SK-N-SH (cell line): ENCODE results near the gene UCK2. TPM values are rescaled to one million over a fixed set of nuclear protein-coding genes. Genes with fewer than 3 reads are reported as not detected.

Experiments
- CTCF ChIA-PET: fragments of 300-600, 350-600 bp; formaldehyde crosslinking; extraction: SDS; loops from one replicate; lab custom pipeline; 2021; lab: Yijun Ruan, JAX
- POLR2A ChIA-PET: fragments of 350-600 bp; sonication (Branson Sonifier 250); formaldehyde crosslinking; extraction: SDS; loops from one replicate; lab custom pipeline; 2020; ENCODE audit warnings: antibody characterized with exemption, inconsistent platforms; lab: Yijun Ruan, JAX
- DNase-seq: peaks from one replicate; pipeline ENCODE4 v3.0.0; 2012
- H2AFZ ChIP-seq: fragments of 200-600 bp; sonication (generic); 2 replicates; pipeline ENCODE4 v1.8.1; 2016; ENCODE audit warnings: antibody characterized with exemption, mild to moderate bottlenecking, low read depth
- H3F3A ChIP-seq: fragments of 200-600 bp; sonication (generic); replicated peaks from 2 replicates; pipeline ENCODE3; 2016; ENCODE audit warnings: antibody characterized with exemption, mild to moderate bottlenecking; ENCODE audit not compliant: insufficient read depth
- H3K27ac ChIP-seq, 2 experiments: fragments of 200-500 bp in 1 of 2; fragments of 200-600 bp in 1 of 2; sonication (Bioruptor generic) in 1 of 2; sonication (generic), shearing (Covaris generic) in 1 of 2; 2 replicates each; pipeline versions ENCODE4 v1.5.1 to v1.6.1; 2014 to 2016; ENCODE audit warnings: low read depth in 2 of 2, inconsistent platforms in 1 of 2, low read length in 1 of 2, mild to moderate bottlenecking in 1 of 2, mixed read lengths in 1 of 2
- H3K27me3 ChIP-seq: fragments of 200-600 bp; sonication (generic), shearing (Covaris generic); 2 replicates; pipeline ENCODE4 v1.6.1; 2016; ENCODE audit warnings: mixed run types; ENCODE audit not compliant: insufficient read depth
- H3K36me3 ChIP-seq, 2 experiments: fragments of 200-500 bp in 1 of 2; fragments of 200-600 bp in 1 of 2; sonication (Bioruptor generic) in 1 of 2; sonication (generic) in 1 of 2; replicated peaks in 1 of 2; 2 replicates each; pipeline versions ENCODE3 to v1.5.1; 2014 to 2016; ENCODE audit warnings: low read length in 1 of 2, mild to moderate bottlenecking in 1 of 2; ENCODE audit not compliant: insufficient read depth in 2 of 2, control insufficient read depth in 1 of 2
- H3K4me1 ChIP-seq, 2 experiments: fragments of 200-500 bp in 1 of 2; fragments of 200-600 bp in 1 of 2; sonication (Bioruptor generic) in 1 of 2; sonication (generic), shearing (Covaris generic) in 1 of 2; 2 replicates each; pipeline versions ENCODE4 v1.5.1 to v1.6.1; 2014 to 2016; ENCODE audit warnings: low read depth in 1 of 2, low read length in 1 of 2, mixed run types in 1 of 2; ENCODE audit not compliant: insufficient read depth in 2 of 2, control insufficient read depth in 1 of 2
- H3K4me2 ChIP-seq: fragments of 200-600 bp; sonication (generic), shearing (Covaris generic); 2 replicates; pipeline ENCODE4 v1.6.1; 2017; ENCODE audit warnings: mixed run types
- H3K4me3 ChIP-seq, 2 experiments: fragments of 200-500 bp in 1 of 2; fragments of 200-600 bp in 1 of 2; sonication (Bioruptor generic) in 1 of 2; sonication (generic), shearing (Covaris generic) in 1 of 2; 2 replicates each; pipeline versions ENCODE4 v1.5.1 to v1.8.1; 2014 to 2016; ENCODE audit warnings: low read depth in 2 of 2, inconsistent platforms in 1 of 2, low read length in 1 of 2, mild to moderate bottlenecking in 1 of 2, mixed read lengths in 1 of 2, moderate library complexity in 1 of 2
- H3K79me2 ChIP-seq: fragments of 200-600 bp; sonication (generic); 2 replicates; pipeline ENCODE4 v1.8.1; 2017; ENCODE audit warnings: mild to moderate bottlenecking; ENCODE audit not compliant: insufficient read depth
- H3K9ac ChIP-seq: fragments of 200-600 bp; sonication (generic); 2 replicates; pipeline ENCODE4 v1.6.1; 2017; ENCODE audit warnings: mixed run types
- H3K9me2 ChIP-seq: fragments of 200-600 bp; sonication (generic); 2 replicates; pipeline ENCODE4 v1.6.1; 2017; ENCODE audit warnings: mixed run types
- H3K9me3 ChIP-seq: fragments of 200-600 bp; sonication (generic); 2 replicates; pipeline ENCODE4 v1.6.1; 2017; ENCODE audit warnings: mixed run types, mild to moderate bottlenecking, moderate library complexity
- H4K20me1 ChIP-seq: fragments of 200-600 bp; sonication (generic); 2 replicates; pipeline ENCODE4 v1.6.1; 2017; ENCODE audit warnings: mild to moderate bottlenecking, mixed run types; ENCODE audit not compliant: insufficient read depth
- CHD2 ChIP-seq: fragments of 150-350 bp; IDR thresholded peaks from 2 replicates; pipeline ENCODE4 v1.6.1; 2018; ENCODE audit warnings: low read length; ENCODE audit not compliant: partially characterized antibody
- ELF1 ChIP-seq: IDR thresholded peaks from 2 replicates; pipeline ENCODE4 v1.4.0; 2012
- FOXJ3 ChIP-seq: sonication (generic); formaldehyde crosslinking; IDR thresholded peaks from 2 replicates; pipeline ENCODE4 v1.5.1; 2020; ENCODE audit warnings: mild to moderate bottlenecking, missing genetic modification reagents
- FOXM1 ChIP-seq: IDR thresholded peaks from 2 replicates; pipeline ENCODE4 v1.4.0; 2012; ENCODE audit warnings: low read depth, mild to moderate bottlenecking
- GABPA ChIP-seq: IDR thresholded peaks from 2 replicates; pipeline ENCODE4 v1.4.0; 2012; ENCODE audit warnings: low read depth, mild to moderate bottlenecking
- IRF3 ChIP-seq: fragments of 150-350 bp; IDR thresholded peaks from 2 replicates; pipeline ENCODE4 v1.6.1; 2016; ENCODE audit warnings: mild to moderate bottlenecking, low read depth, low read length
- JUND ChIP-seq: IDR thresholded peaks from 2 replicates; pipeline ENCODE4 v1.4.0; 2012
- MEF2A ChIP-seq: IDR thresholded peaks from 2 replicates; pipeline ENCODE4 v1.4.0; 2012; ENCODE audit warnings: low read depth, borderline replicate concordance
- NRF1 ChIP-seq: IDR thresholded peaks from 2 replicates; pipeline ENCODE4 v1.6.1; 2012; ENCODE audit warnings: low read depth, mild to moderate bottlenecking, low read length
- POLR2AphosphoS5 ChIP-seq: IDR thresholded peaks from 2 replicates; pipeline ENCODE4 v1.6.1; 2012; ENCODE audit warnings: low read depth, low read length
- RAD21 ChIP-seq: IDR thresholded peaks from 2 replicates; pipeline ENCODE4 v1.6.1; 2012; ENCODE audit warnings: mild to moderate bottlenecking, low read length
- RFX5 ChIP-seq: IDR thresholded peaks from 2 replicates; pipeline ENCODE4 v1.6.1; 2012; ENCODE audit warnings: mild to moderate bottlenecking, improper control_type of control experiment, low read length
- RXRA ChIP-seq: IDR thresholded peaks from 2 replicates; pipeline ENCODE4 v1.4.0; 2012; ENCODE audit warnings: low read depth, mild to moderate bottlenecking, borderline replicate concordance
- SIN3A ChIP-seq: IDR thresholded peaks from 2 replicates; pipeline ENCODE4 v1.6.1; 2012; ENCODE audit warnings: low read depth, mild to moderate bottlenecking, low read length, moderate library complexity, borderline replicate concordance
- SMC3 ChIP-seq: IDR thresholded peaks from 2 replicates; pipeline ENCODE4 v1.6.1; 2012; ENCODE audit warnings: low read depth, low read length, improper control_type of control experiment
- TAF1 ChIP-seq: IDR thresholded peaks from 2 replicates; pipeline ENCODE4 v1.6.1; 2012; ENCODE audit warnings: low read depth, mild to moderate bottlenecking, low read length, moderate library complexity, borderline replicate concordance
- TCF12 ChIP-seq: IDR thresholded peaks from 2 replicates; pipeline ENCODE4 v1.4.0; 2012
- TEAD4 ChIP-seq: IDR thresholded peaks from 2 replicates; pipeline ENCODE4 v1.4.0; 2012; ENCODE audit warnings: mild to moderate bottlenecking, borderline replicate concordance; ENCODE audit not compliant: insufficient read depth
- YY1 ChIP-seq: IDR thresholded peaks from 2 replicates; pipeline ENCODE4 v1.4.0; 2012; ENCODE audit warnings: low read depth, mild to moderate bottlenecking
- WGBS: methylation state at CpG from one replicate; pipeline ENCODE4 v1.1.6; 2017; ENCODE audit warnings: low lambda C conversion rate; 5-methylcytosine and 5-hydroxymethylcytosine counted together
- polyA plus RNA-seq, 3 experiments: library from polyadenylated mRNA; depleted of rRNA; stranded (reverse); fragments of >200 nt; gene quantifications; 2 replicates each; pipeline ENCODE4 v1.2.3, GENCODE V29; 2012
- TF ChIP-seq, protein P1 (sequence below): IDR thresholded peaks from 2 replicates; pipeline ENCODE4; 2012

The UCK2 gene
- polyA plus RNA-seq, 1 of the 3 experiments (the other 2 are of a cell fraction) = 53.7 TPM

GRCh38 chr1:165915932-165916348 lies 88.5 kb downstream of the UCK2 start:
- no peak overlapping the region for H3K9ac ChIP-seq
- H3K4me2 ChIP-seq = no peak overlapping the region
- no peaks in the 10 kb centered on the region for H3K27me3 ChIP-seq
- no peaks in the 10 kb centered on the region for H3K9me2 ChIP-seq
- ChIA-PET POLR2A (no interaction called here), CTCF (interaction anchor here (1.3 to 5.5 kb wide), 5 partner anchors 8 to 316 kb away, joined by 3 to 55 read pairs (median 25); partner anchors contain the start of gene ALDH9A1)
- H3K36me3 ChIP-seq = peaks cover 0 to 2% of the 10 kb centered on the region in 2 experiments
- TF ChIP-seq RXRA (no peak), FOXM1 (no peak), RFX5 (no peak), TAF1 (no peak), RAD21 (no peak), YY1 (no peak)
- H4K20me1 ChIP-seq = no peaks in the 10 kb centered on the region
- no peaks in the 10 kb centered on the region for H3K79me2 ChIP-seq
- 85% methylated on average over 4 of the region's 4 CpGs for whole genome bisulfite sequencing
- no peaks in the 10 kb centered on the region for H3K9me3 ChIP-seq
- DNase-seq = no peak
- no peak overlapping the region for H3K27ac ChIP-seq
- H3F3A ChIP-seq = peaks cover 6% of the 10 kb centered on the region
- H3K4me3 ChIP-seq = no peak overlapping the region
- H2AFZ ChIP-seq = no peak overlapping the region
- H3K4me1 ChIP-seq = no peaks in the 10 kb centered on the region

GRCh38 chr1:165917166-165917565 lies 89.8 kb downstream of the UCK2 start:
- Histone ChIP-seq H3K4me1 (no peaks in the 10 kb centered on the region), H3F3A (peaks cover 6% of the 10 kb centered on the region), H3K27me3 (no peaks in the 10 kb centered on the region), H3K9ac (no peak overlapping the region), H2AFZ (no peak overlapping the region), H3K4me2 (no peak overlapping the region), H3K9me3 (no peaks in the 10 kb centered on the region), H3K27ac (no peak overlapping the region), H3K79me2 (no peaks in the 10 kb centered on the region), H3K4me3 (no peak overlapping the region), H4K20me1 (no peaks in the 10 kb centered on the region), H3K9me2 (no peaks in the 10 kb centered on the region), H3K36me3 (no peaks in the 10 kb centered on the region)
- POLR2A ChIA-PET = no interaction called here
- 89% methylated on average over 4 of the region's 4 CpGs for WGBS
- DNase-seq = no peak
- TF ChIP-seq, protein P1, sequence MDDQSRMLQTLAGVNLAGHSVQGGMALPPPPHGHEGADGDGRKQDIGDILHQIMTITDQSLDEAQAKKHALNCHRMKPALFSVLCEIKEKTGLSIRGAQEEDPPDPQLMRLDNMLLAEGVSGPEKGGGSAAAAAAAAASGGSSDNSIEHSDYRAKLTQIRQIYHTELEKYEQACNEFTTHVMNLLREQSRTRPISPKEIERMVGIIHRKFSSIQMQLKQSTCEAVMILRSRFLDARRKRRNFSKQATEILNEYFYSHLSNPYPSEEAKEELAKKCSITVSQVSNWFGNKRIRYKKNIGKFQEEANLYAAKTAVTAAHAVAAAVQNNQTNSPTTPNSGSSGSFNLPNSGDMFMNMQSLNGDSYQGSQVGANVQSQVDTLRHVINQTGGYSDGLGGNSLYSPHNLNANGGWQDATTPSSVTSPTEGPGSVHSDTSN = no peak
- no peak for TF ChIP-seq YY1
- TF ChIP-seq POLR2AphosphoS5 = no peak
- no peak for TF ChIP-seq SMC3
- TF ChIP-seq FOXM1 = no peak
- TF ChIP-seq CHD2 = no peak
- TF ChIP-seq FOXJ3 = no peak
- TF ChIP-seq RAD21 = no peak
- no peak for TF ChIP-seq NRF1
- TF ChIP-seq SIN3A = no peak
- no peak for TF ChIP-seq JUND
- TF ChIP-seq TEAD4 = no peak
- no peak for TF ChIP-seq GABPA
- no peak for TF ChIP-seq RXRA
- no peak for TF ChIP-seq TCF12
- TF ChIP-seq MEF2A = no peak
- no peak for TF ChIP-seq ELF1
- no peak for TF ChIP-seq IRF3
- CTCF ChIA-PET = interaction anchor here (1.3 to 5.5 kb wide), 4 partner anchors 11 to 516 kb away, joined by 3 to 55 read pairs (median 26); no protein-coding TSS in a partner anchor
